Prostate gland (tissue), 2 donors: Measurements from ENCODE around the gene HCFC1.

ENCODE experiments used
- POLR2A ChIP-seq: fragments of 450-650 bp; IDR thresholded peaks from one replicate; pipeline ENCODE4 v1.6.1; 2016; ENCODE audit warnings: antibody characterized with exemption, mild to moderate bottlenecking
- POLR2AphosphoS5 ChIP-seq: sonication (generic); formaldehyde crosslinking; IDR thresholded peaks from one replicate; pipeline ENCODE4 v1.6.1; 2017; ENCODE audit warnings: antibody characterized with exemption
- TF ChIP-seq, protein P1 (sequence below), 4 experiments: fragments of 200-600 bp in 2 of 4; fragments of 450-650 bp in 2 of 4; sonication (generic) in 2 of 4; IDR thresholded peaks; 1 replicate in 3 of 4; 2 replicates in 1 of 4; pipeline ENCODE4 v1.5.1; 2016 to 2019; ENCODE audit warnings: antibody characterized with exemption in 4 of 4, mild to moderate bottlenecking in 2 of 4, moderate library complexity in 2 of 4

DNA sequence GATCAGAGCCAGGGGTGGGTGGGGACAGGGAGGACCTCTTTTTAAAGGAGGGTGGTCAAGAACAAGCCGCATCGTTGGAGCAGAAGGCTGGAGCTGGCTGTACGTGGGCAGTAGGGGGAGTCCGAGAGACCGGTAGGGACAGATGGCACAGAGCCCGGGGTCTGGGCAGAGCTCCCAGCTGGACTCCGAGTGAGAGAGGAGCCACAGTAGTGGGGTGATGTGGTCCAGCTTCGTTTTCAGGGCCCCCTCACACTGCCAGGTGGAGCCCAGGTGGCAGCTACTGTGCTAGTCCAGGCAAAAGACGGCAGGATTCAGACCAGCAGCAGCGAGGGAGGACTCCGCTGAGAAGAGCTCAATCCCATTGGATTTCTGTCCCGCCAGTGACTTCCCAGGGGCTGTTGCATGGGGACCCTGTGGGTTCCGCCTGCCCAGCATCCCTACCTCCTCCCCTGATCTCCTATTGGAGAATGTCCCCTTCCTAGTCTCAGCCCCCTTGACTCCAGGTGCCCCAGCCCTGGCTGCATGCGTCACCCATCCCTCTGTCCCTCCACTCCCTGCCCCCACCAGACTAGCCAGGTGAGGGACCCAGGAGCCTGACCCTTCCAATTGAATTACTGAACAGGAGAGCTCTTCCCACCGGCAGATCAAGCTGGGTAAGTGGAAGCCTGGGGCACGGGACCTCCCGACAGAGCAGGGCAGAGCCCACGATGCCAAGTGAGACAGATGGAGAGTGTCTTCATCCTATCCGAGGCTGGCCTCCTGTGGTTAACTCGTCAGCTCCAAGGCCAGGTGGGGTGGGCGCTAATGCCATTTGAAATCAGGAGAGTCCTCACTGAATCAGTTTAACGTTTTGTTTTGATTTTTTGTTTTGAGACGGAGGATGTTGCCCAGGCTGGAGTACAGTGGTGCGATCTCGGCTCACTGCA, 48.4 kb downstream of the HCFC1 start:
- TF ChIP-seq POLR2AphosphoS5: peak; percentile 20
- no peak for TF ChIP-seq POLR2A
- TF ChIP-seq, protein P1, sequence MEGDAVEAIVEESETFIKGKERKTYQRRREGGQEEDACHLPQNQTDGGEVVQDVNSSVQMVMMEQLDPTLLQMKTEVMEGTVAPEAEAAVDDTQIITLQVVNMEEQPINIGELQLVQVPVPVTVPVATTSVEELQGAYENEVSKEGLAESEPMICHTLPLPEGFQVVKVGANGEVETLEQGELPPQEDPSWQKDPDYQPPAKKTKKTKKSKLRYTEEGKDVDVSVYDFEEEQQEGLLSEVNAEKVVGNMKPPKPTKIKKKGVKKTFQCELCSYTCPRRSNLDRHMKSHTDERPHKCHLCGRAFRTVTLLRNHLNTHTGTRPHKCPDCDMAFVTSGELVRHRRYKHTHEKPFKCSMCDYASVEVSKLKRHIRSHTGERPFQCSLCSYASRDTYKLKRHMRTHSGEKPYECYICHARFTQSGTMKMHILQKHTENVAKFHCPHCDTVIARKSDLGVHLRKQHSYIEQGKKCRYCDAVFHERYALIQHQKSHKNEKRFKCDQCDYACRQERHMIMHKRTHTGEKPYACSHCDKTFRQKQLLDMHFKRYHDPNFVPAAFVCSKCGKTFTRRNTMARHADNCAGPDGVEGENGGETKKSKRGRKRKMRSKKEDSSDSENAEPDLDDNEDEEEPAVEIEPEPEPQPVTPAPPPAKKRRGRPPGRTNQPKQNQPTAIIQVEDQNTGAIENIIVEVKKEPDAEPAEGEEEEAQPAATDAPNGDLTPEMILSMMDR (IDR thresholded peaks at IDR 0.05): peak in 3 of 4 experiments; percentile 19 to 44 (median 36)
